ENCODE data around the gene TFAP2E.

- no peak for TF ChIP-seq CTCF (IDR thresholded peaks at IDR 0.05; ENCODE audit: low read depth, low read length)
- no peak for TF ChIP-seq EZH2phosphoT487 (IDR thresholded peaks at IDR 0.05; ENCODE audit: low read depth)
Measured at GRCh38 chr1:35603468-35603867, 30.4 kb downstream of the TFAP2E start.
